Endothelial cell of umbilical vein (primary cell): ENCODE measurements around the gene HACE1. TPM values are rescaled to one million over a fixed set of nuclear protein-coding genes. Genes with fewer than 3 reads are reported as not detected.

Experiments
- BruUV-seq: library from RNA; stranded (reverse); fragments of 400-500 nt; replicated peaks from 2 replicates; lab custom pipeline; 2021; lab: Mats Ljungman, UMichigan
- CTCF ChIA-PET: fragments of 300-600, 350-600 bp; sonication (Branson Sonifier 250); formaldehyde crosslinking; loops from one replicate; lab custom pipeline; 2021; ENCODE audit warnings: antibody characterized with exemption, inconsistent platforms; lab: Charles Lee
- POLR2A ChIA-PET: fragments of 300-600, 350-600 bp; sonication (Branson Sonifier 250); formaldehyde crosslinking; loops from one replicate; lab custom pipeline; 2021; ENCODE audit warnings: antibody characterized with exemption, inconsistent platforms; lab: Charles Lee
- DNase-seq: peaks from one replicate; pipeline ENCODE4 v3.0.0-alpha.2; 2011; ENCODE audit warnings: low read depth, low spot score
- FAIRE-seq: peaks from 2 replicates; lab custom pipeline; 2011; peaks lifted over from hg19 to GRCh38; lab: Jason Lieb, UNC
- H2AFZ ChIP-seq: 2 replicates; pipeline ENCODE4 v1.6.0; 2012; ENCODE audit warnings: low read depth, low read length, control low read depth, inconsistent platforms
- H3K27ac ChIP-seq: 2 replicates; pipeline ENCODE4 v1.5.1; 2011; ENCODE audit warnings: low read depth, mild to moderate bottlenecking, control low read depth, low read length, moderate library complexity; ENCODE audit not compliant: insufficient read depth
- H3K27me3 ChIP-seq, 2 experiments: 2 replicates each; pipeline versions ENCODE4 v1.6.0 to v1.6.1; 2011; ENCODE audit warnings: low read length in 2 of 2, mixed read lengths in 1 of 2; ENCODE audit not compliant: control insufficient read depth in 2 of 2, insufficient read depth in 2 of 2
- H3K36me3 ChIP-seq, 2 experiments: 2 replicates in 1 of 2; 3 replicates in 1 of 2; pipeline ENCODE4 v1.5.1; 2011; ENCODE audit warnings: low read length in 2 of 2, mild to moderate bottlenecking in 1 of 2, moderate library complexity in 1 of 2; ENCODE audit not compliant: control insufficient read depth in 2 of 2, insufficient read depth in 2 of 2; ENCODE audit errors: extremely low read depth in 1 of 2
- H3K4me1 ChIP-seq: 3 replicates; pipeline ENCODE4 v1.5.1; 2011; ENCODE audit warnings: mild to moderate bottlenecking, low read length; ENCODE audit not compliant: control insufficient read depth, insufficient read depth; ENCODE audit errors: extremely low read depth
- H3K4me2 ChIP-seq: 2 replicates; pipeline ENCODE4 v1.6.1; 2011; ENCODE audit warnings: low read length, control low read depth, mixed read lengths; ENCODE audit not compliant: insufficient read depth
- H3K4me3 ChIP-seq, 3 experiments: fragments of 200-600 bp in 1 of 3; sonication (generic), shearing (Covaris generic) in 1 of 3; replicated peaks in 1 of 3; 2 replicates each; pipeline ENCODE4 v1.5.1; 2011 to 2016; ENCODE audit warnings: control low read depth in 3 of 3, low read length in 3 of 3, mild to moderate bottlenecking in 2 of 3, inconsistent platforms in 1 of 3, low read depth in 1 of 3, moderate library complexity in 1 of 3; ENCODE audit not compliant: insufficient read depth in 1 of 3
- H3K79me2 ChIP-seq: 2 replicates; pipeline ENCODE4 v1.6.0; 2012; ENCODE audit warnings: low read length, inconsistent platforms; ENCODE audit not compliant: control insufficient read depth, insufficient read depth
- H3K9ac ChIP-seq: replicated peaks from 2 replicates; pipeline ENCODE3; 2011; ENCODE audit warnings: low read length, control low read depth; ENCODE audit not compliant: insufficient read depth; ENCODE audit errors: extremely low read depth
- H3K9me1 ChIP-seq: replicated peaks from 3 replicates; pipeline ENCODE4 v1.6.0; 2011; ENCODE audit warnings: mild to moderate bottlenecking, low read length; ENCODE audit not compliant: control insufficient read depth, insufficient read depth; ENCODE audit errors: extremely low read depth
- H3K9me3 ChIP-seq: replicated peaks from 2 replicates; pipeline ENCODE4 v1.5.1; 2012; ENCODE audit warnings: low read length, inconsistent platforms; ENCODE audit not compliant: control insufficient read depth, insufficient read depth
- H4K20me1 ChIP-seq: replicated peaks from 2 replicates; pipeline ENCODE3; 2011; ENCODE audit warnings: mild to moderate bottlenecking, low read length; ENCODE audit not compliant: control insufficient read depth, insufficient read depth; ENCODE audit errors: extremely low read depth
- EZH2 ChIP-seq: IDR thresholded peaks from 2 replicates; pipeline ENCODE4 v1.6.1; 2012; ENCODE audit warnings: borderline replicate concordance, low read depth, mild to moderate bottlenecking, moderate library complexity, low read length, inconsistent platforms; ENCODE audit not compliant: severe bottlenecking
- FOS ChIP-seq: IDR thresholded peaks from 2 replicates; pipeline ENCODE4 v1.6.1; 2011; ENCODE audit warnings: mild to moderate bottlenecking, low read length, moderate library complexity, borderline replicate concordance; ENCODE audit not compliant: insufficient read depth
- GATA2 ChIP-seq: IDR thresholded peaks from 2 replicates; pipeline ENCODE4 v1.7.0; 2011; ENCODE audit warnings: low read depth, mild to moderate bottlenecking, moderate library complexity, mixed read lengths, low read length; ENCODE audit not compliant: insufficient read length, insufficient read depth
- JUN ChIP-seq: IDR thresholded peaks from 2 replicates; pipeline ENCODE4 v1.6.1; 2011; ENCODE audit warnings: borderline replicate concordance, low read depth; ENCODE audit not compliant: insufficient read length, insufficient read depth
- MYC ChIP-seq: IDR thresholded peaks from one replicate; pipeline ENCODE4 v1.6.1; 2011; ENCODE audit warnings: mild to moderate bottlenecking, low read depth, low read length
- POLR2A ChIP-seq: IDR thresholded peaks from 2 replicates; pipeline ENCODE4 v1.6.1; 2012; ENCODE audit warnings: low read depth, mild to moderate bottlenecking, control low read depth, low read length
- POLR2AphosphoS5 ChIP-seq: IDR thresholded peaks from 2 replicates; pipeline ENCODE4 v1.6.1; 2012; ENCODE audit warnings: low read depth, mild to moderate bottlenecking, control low read depth, low read length, moderate library complexity; ENCODE audit not compliant: insufficient read depth
- dilution Hi-C: fragments of 300-500 bp; cut with MboI; formaldehyde crosslinking; loops from one replicate; pipeline ENCODE4 v1.15.0; 2019; ENCODE audit warnings: low sequenced_read_pairs; ENCODE audit not compliant: extremely low pct_ligation_motif_present
- intact Hi-C: fragments of 100-400 bp; cut with micrococcal nuclease; formaldehyde crosslinking; loops from one replicate; pipeline ENCODE4 v1.10.0; 2022
- polyA plus RNA-seq, 4 experiments: library from polyadenylated mRNA; depleted of rRNA in 3 of 4; stranded (reverse) in 3 of 4; unstranded in 1 of 4; fragments of >200 nt; gene quantifications; 2 replicates each; pipeline versions ENCODE4 v1.2.1 to v1.2.3, GENCODE V29; 2011 to 2012; ENCODE audit warnings: missing spikeins in 1 of 4
- total RNA-seq: library from RNA; stranded (reverse); gene quantifications from 2 replicates; pipeline ENCODE4 v1.2.3, GENCODE V29; 2021
- TF ChIP-seq, protein P1 (sequence below), 2 donors: IDR thresholded peaks; 1 replicate in 1 of 2; 2 replicates in 1 of 2; pipeline ENCODE4 v1.5.1; 2011; ENCODE audit warnings: low read length in 2 of 2, mild to moderate bottlenecking in 2 of 2, moderate library complexity in 2 of 2, control low read depth in 1 of 2, inconsistent platforms in 1 of 2, low read depth in 1 of 2; ENCODE audit not compliant: insufficient read depth in 1 of 2; ENCODE audit errors: extremely low read depth in 1 of 2
- TF ChIP-seq, protein P2 (sequence below): IDR thresholded peaks from 2 replicates; pipeline ENCODE4 v1.6.1; 2011; ENCODE audit not compliant: insufficient read depth, insufficient read length

HACE1 gene
- total and polyA plus RNA-seq, 2 donors (not counting 3 experiments of a cell fraction or from before 2014, with no cell fraction given) = 4.9 to 14.8 TPM

DNA sequence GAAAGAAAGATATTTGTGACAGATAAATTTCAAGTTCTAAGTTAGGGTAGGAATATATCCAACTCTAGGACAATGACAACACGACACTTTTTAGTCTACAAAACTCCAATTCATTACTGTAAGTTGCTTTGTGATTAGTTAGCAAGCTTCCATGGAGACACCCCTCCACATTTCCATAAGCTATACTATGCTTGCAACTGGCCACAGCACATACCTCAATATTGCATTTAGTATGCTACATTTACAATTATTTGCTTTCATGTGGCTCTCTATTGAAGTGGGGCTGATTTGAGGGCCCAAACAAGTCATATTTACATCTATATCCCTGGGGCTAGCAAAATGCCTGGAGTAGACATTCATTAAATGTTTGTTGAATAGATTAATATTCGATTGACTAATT, 129.3 kb downstream of the HACE1 start:
- Histone ChIP-seq H4K20me1 (no peaks in the 10 kb centered on the region), H3K79me2 (no peaks in the 10 kb centered on the region), H3K4me3 (no peak overlapping the region), H3K27ac (no peak overlapping the region), H3K36me3 (no peaks in the 10 kb centered on the region), H3K4me1 (peaks cover 9% of the 10 kb centered on the region), H3K27me3 (no peaks in the 10 kb centered on the region), H3K9me1 (no peaks in the 10 kb centered on the region), H3K9ac (no peak overlapping the region), H2AFZ (no peak overlapping the region), H3K4me2 (no peak overlapping the region), H3K9me3 (no peaks in the 10 kb centered on the region)
- BruUV-seq = no TSS peak
- intact Hi-C loops (no loop called here), dilution Hi-C loops (no loop called here)
- CTCF ChIA-PET = no interaction called here
- POLR2A ChIA-PET = no interaction called here
- no peak for FAIRE-seq
- TF ChIP-seq, protein P1, sequence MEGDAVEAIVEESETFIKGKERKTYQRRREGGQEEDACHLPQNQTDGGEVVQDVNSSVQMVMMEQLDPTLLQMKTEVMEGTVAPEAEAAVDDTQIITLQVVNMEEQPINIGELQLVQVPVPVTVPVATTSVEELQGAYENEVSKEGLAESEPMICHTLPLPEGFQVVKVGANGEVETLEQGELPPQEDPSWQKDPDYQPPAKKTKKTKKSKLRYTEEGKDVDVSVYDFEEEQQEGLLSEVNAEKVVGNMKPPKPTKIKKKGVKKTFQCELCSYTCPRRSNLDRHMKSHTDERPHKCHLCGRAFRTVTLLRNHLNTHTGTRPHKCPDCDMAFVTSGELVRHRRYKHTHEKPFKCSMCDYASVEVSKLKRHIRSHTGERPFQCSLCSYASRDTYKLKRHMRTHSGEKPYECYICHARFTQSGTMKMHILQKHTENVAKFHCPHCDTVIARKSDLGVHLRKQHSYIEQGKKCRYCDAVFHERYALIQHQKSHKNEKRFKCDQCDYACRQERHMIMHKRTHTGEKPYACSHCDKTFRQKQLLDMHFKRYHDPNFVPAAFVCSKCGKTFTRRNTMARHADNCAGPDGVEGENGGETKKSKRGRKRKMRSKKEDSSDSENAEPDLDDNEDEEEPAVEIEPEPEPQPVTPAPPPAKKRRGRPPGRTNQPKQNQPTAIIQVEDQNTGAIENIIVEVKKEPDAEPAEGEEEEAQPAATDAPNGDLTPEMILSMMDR (IDR thresholded peaks at IDR 0.05; ENCODE audit: extremely low read depth in 1 of 2, insufficient read depth in 1 of 2, low read depth in 1 of 2, low read length in 2 of 2) = no peak
- TF ChIP-seq JUN (no peak), EZH2 (no peak), POLR2A (no peak), GATA2 (no peak), FOS (no peak), POLR2AphosphoS5 (no peak), MYC (no peak)
- TF ChIP-seq, protein P2, sequence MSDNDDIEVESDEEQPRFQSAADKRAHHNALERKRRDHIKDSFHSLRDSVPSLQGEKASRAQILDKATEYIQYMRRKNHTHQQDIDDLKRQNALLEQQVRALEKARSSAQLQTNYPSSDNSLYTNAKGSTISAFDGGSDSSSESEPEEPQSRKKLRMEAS = no peak
- no peak for DNase-seq
